Heart left ventricle (tissue), 16 donors: ENCODE results near the gene GRHPR. TPM values are rescaled to one million over a fixed set of nuclear protein-coding genes. Genes with fewer than 3 reads are reported as not detected.

Source experiments
- ATAC-seq, 4 donors: fragments of 200-7000 bp; cut with Tn5 transposase; one replicate each; pipeline ENCODE4 v1.9.1; 2020 to 2022; ENCODE audit warnings: moderate library complexity in 4 of 4, mild to moderate bottlenecking in 3 of 4, moderate number of reproducible peaks in 1 of 4
- DNase-seq, 5 donors: peaks; one replicate each; pipeline ENCODE4 v3.0.0-alpha.2; 2020
- H3K27ac ChIP-seq, 12 donors: fragments of 200-600 bp; sonication (generic) in 4 of 12; one replicate each; pipeline versions ENCODE4 v1.5.0 to v1.8.0; 2016 to 2022; ENCODE audit warnings: mild to moderate bottlenecking in 2 of 12
- H3K27me3 ChIP-seq, 9 donors: fragments of 200-600 bp; sonication (generic) in 2 of 9; one replicate each; pipeline versions ENCODE4 v1.5.1 to v1.8.0; 2016 to 2022; ENCODE audit warnings: mild to moderate bottlenecking in 3 of 9
- H3K36me3 ChIP-seq, 9 donors: fragments of 200-600 bp; sonication (generic) in 2 of 9; one replicate each; pipeline versions ENCODE4 v1.5.0 to v1.8.0; 2018 to 2022; ENCODE audit warnings: mild to moderate bottlenecking in 2 of 9
- H3K4me1 ChIP-seq, 12 donors: fragments of 200-600 bp; sonication (generic) in 4 of 12; one replicate each; pipeline versions ENCODE4 v1.5.0 to v1.8.0; 2016 to 2022; ENCODE audit warnings: mild to moderate bottlenecking in 3 of 12
- H3K4me3 ChIP-seq, 12 donors: fragments of 200-600 bp; sonication (generic) in 4 of 12; one replicate each; pipeline versions ENCODE4 v1.5.0 to v1.8.0; 2017 to 2022; ENCODE audit warnings: mild to moderate bottlenecking in 9 of 12, moderate library complexity in 4 of 12
- H3K9me3 ChIP-seq, 12 donors: fragments of 200-600 bp; sonication (generic) in 4 of 12; one replicate each; pipeline versions ENCODE4 v1.5.0 to v1.8.0; 2016 to 2022; ENCODE audit warnings: mild to moderate bottlenecking in 1 of 12
- CTCF ChIP-seq, 12 donors: fragments of 200-600 bp; sonication (generic) in 4 of 12; IDR thresholded peaks; one replicate each; pipeline versions ENCODE4 v1.5.0 to v1.8.0; 2018 to 2022; ENCODE audit warnings: antibody characterized with exemption in 12 of 12, mild to moderate bottlenecking in 5 of 12
- POLR2A ChIP-seq, 2 donors: fragments of 450-650 bp; IDR thresholded peaks; one replicate each; pipeline ENCODE4 v1.6.1; 2017; ENCODE audit warnings: antibody characterized with exemption in 2 of 2, mild to moderate bottlenecking in 2 of 2, moderate library complexity in 2 of 2
- WGBS, 4 donors: extraction: QIAGEN DNeasy Blood & Tissue Kit in 2 of 4; methylation state at CpG; one replicate each; pipeline versions ENCODE4 v1.1.5 to v1.1.7; 2013 to 2018; 5-methylcytosine and 5-hydroxymethylcytosine counted together
- intact Hi-C, 10 donors: fragments of 100-400 bp; cut with DNase I; formaldehyde crosslinking; loops; one replicate each; pipeline versions ENCODE4 v1.11.1 to v1.14.2; 2022
- polyA plus RNA-seq, 2 donors: library from polyadenylated mRNA; stranded (reverse); fragments of 200-250 nt; gene quantifications; one replicate each; pipeline ENCODE4 v1.2.3, GENCODE V29; 2013
- total RNA-seq, 9 donors: library from RNA; depleted of rRNA in 2 of 9; stranded (reverse); fragments of >200 nt in 2 of 9; fragmentation: NEBNext Ultra II Directional in 3 of 9; extraction: Animal tissue kit (Norgen Biotek cat#: 25700) in 3 of 9; gene quantifications; one replicate each; pipeline versions ENCODE4 v1.1.0 to v1.2.4, GENCODE V29; 2016 to 2023
- donor health status: ischemic (EF 13 %, LVEDD 7.1; RV severe dilation, severe dysfunction).
- donor health status: healthy with polysubstance abuse.
- donor health status: DM: no; HTN: yes; CAD: no.
- donor health status: DM: no; HTN: no; CAD: no.
- donor health status: ischemic (EF 25% LVEDD 6.9; RV normal size, moderate dysfunction).
- donor health status: ischemic (EF 25% LVEDD 5.7; RV mildly dilated, moderate dysfunction).
- donor health status: healthy.
- donor health status: DM: yes; HTN: yes; CAD: no.
- donor health status: ischemic (EF 35%, LVEDD 5.7; RV mildly dilated, moderate dysfunction).
- donor health status: nonischemic (EF 11% LVEDD 7.7; RV severe dilation, severe dysfunction).
- donor health status: DM: yes; HTN: yes; CAD: no.
- donor health status: PGD.
- donor health status: ischemic (EF 29% LVEDD 5.4; RV normal size, mild dysfunction).
- donor health status: nonischemic (EF 23%, LVEDD 6.1; RV moderate dilation, normal function).

GRHPR gene
- total and polyA plus RNA-seq, 11 donors, result 91.0 to 209 (median 111) TPM

GRCh38 chr9:37438359-37438758 lies 15.9 kb downstream of the GRHPR start:
- peak in 2 of 4 donors; percentile 49 to 50 for ATAC-seq
- no peak for TF ChIP-seq CTCF (IDR thresholded peaks at IDR 0.05)

DNA sequence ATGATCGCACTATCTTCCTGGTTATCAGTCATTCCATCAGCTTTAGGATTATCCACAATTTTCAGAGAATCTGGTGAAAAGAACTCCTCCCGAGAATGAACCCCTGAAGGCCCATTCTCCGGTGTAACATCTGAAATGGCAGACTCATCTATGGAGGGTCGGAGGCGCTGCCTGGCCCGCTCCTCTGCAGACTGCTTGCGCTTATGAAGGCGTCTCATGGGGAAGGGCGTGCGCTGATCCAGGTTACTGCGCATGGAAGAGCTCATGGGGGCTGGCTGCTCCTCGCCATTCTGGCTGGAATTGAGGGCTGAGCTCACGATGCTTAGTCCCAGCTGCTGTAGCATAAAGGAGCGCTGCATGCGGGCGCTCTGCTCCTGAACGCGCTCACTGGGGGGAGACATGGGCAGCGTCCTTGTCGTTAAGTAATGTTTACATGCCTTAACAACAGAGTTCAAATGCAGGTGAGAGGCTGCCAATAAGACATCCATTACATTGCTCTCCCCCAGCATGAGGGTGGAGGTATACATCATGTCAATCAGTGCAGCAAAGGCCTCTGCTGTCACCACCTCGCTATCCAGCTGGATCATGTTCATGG lies 19.4 kb downstream of the GRHPR start:
- intact Hi-C loops, result no loop called here
- WGBS, 4 donors, result 84 to 91% (median 86%) methylated on average over 19 to 21 of the region's 21 CpGs
- TF ChIP-seq CTCF (IDR thresholded peaks at IDR 0.05), result no peak
- no peak for TF ChIP-seq POLR2A (IDR thresholded peaks at IDR 0.05)
- Histone ChIP-seq H3K36me3 (peaks cover 0 to 67% (median 58%) of the 10 kb centered on the region in 9 donors), H3K27ac (no peak overlapping the region), H3K4me1 (peaks cover 0 to 31% (median 7%) of the 10 kb centered on the region in 12 donors), H3K9me3 (no peaks in the 10 kb centered on the region), H3K27me3 (no peaks in the 10 kb centered on the region), H3K4me3 (no peak overlapping the region)
- DNase-seq, result no peak
- ATAC-seq, result no peak

More at GRCh38 chr9:37438359-37438758, 15.9 kb downstream of the GRHPR start:
- 51 to 68% (median 63%) methylated on average over 1 to 3 of the region's 3 CpGs for WGBS, 4 donors
- Histone ChIP-seq H3K27ac (peak overlapping the region in 2 of 12 donors; percentile 1 to 11), H3K9me3 (no peaks in the 10 kb centered on the region), H3K4me3 (no peak overlapping the region), H3K4me1 (peaks cover 0 to 46% (median 12%) of the 10 kb centered on the region in 12 donors), H3K36me3 (peaks cover 0 to 95% (median 93%) of the 10 kb centered on the region in 9 donors), H3K27me3 (no peaks in the 10 kb centered on the region)
- intact Hi-C loops, result no loop called here
- no peak for DNase-seq

GRCh38 chr9:37442556-37442955 lies 20.1 kb downstream of the GRHPR start:
- DNase-seq (no peak), ATAC-seq (no peak)
- no peak overlapping the region for H3K27ac ChIP-seq
- no peak overlapping the region for H3K4me3 ChIP-seq
- intact Hi-C loops, result no loop called here
- peaks cover 0 to 25% (median 7%) of the 10 kb centered on the region in 12 donors for H3K4me1 ChIP-seq
- H3K27me3 ChIP-seq, result no peaks in the 10 kb centered on the region
- peaks cover 0 to 65% (median 51%) of the 10 kb centered on the region in 9 donors for H3K36me3 ChIP-seq
- TF ChIP-seq POLR2A (IDR thresholded peaks at IDR 0.05), result no peak
- TF ChIP-seq CTCF (IDR thresholded peaks at IDR 0.05), result no peak
- 67 to 85% (median 82%) methylated on average over 2 of the region's 2 CpGs for WGBS, 4 donors
- no peaks in the 10 kb centered on the region for H3K9me3 ChIP-seq

- peaks cover 0 to 57% (median 41%) of the 10 kb centered on the region in 9 donors for H3K36me3 ChIP-seq
- H3K27ac ChIP-seq, result no peak overlapping the region
- no peaks in the 10 kb centered on the region for H3K9me3 ChIP-seq
- H3K4me1 ChIP-seq, result peaks cover 0 to 17% (median 1%) of the 10 kb centered on the region in 12 donors
- no peaks in the 10 kb centered on the region for H3K27me3 ChIP-seq
- DNase-seq (no peak), ATAC-seq (no peak)
- WGBS, 4 donors, result 90 to 99% (median 98%) methylated on average over 5 of the region's 5 CpGs
- no peak for TF ChIP-seq CTCF (IDR thresholded peaks at IDR 0.05)
- intact Hi-C loops, result no loop called here
- H3K4me3 ChIP-seq, result no peak overlapping the region
Observed at GRCh38 chr9:37443566-37443965, 21.1 kb downstream of the GRHPR start.
